NCI-H82 treated with DMSO at 0.1 percent for 48 hours (cell line): ENCODE measurements around the gene SRBD1.
A peak's percentile ranks its signal among the peaks of the same experiment; 100 is the strongest.

Experiments used
- DNase-seq: peaks from one replicate; lab custom pipeline; 2025; ENCODE audit not compliant: unreplicated experiment; lab: John Stamatoyannopoulos, UW

Gene SRBD1

DNA sequence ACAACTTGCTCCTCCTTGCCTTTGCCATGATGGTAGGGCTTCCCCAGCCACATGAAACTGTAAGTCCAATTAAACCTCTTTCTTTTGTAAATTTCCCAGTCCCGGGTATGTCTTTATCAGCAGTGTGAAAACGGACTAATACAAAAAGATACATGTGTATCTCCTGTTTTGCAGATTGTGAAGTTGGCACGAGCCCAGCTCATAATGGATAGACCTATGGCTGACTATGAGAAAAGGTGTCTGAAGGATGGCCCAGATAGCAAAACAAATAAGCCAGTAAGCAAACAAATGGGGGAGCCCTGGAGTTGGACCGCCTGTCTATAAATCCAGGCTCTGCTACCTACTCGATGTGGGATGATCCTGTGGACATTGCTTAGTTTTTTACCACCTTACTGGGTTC is 24.9 kb upstream of the SRBD1 start:
- DNase-seq: no peak

DNA sequence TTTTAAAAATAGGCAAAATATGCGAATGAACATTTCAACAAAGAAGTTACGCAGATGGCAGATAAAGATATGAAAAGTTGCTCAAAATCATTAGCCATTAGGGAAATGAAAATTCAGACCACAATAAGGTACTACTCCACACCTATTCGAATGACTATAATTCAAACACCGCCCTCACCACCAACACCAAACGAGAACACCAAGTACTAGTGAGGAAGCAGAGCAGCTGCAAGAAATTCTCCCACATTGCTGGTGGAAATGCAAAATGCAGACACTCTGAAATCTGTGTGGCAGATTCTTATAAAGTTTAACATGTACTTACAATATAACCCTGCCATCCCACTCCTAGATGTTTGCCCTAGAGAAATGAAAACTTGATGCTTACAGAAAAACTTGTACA is 23.2 kb upstream of the SRBD1 start:
- DNase-seq: no peak

DNA sequence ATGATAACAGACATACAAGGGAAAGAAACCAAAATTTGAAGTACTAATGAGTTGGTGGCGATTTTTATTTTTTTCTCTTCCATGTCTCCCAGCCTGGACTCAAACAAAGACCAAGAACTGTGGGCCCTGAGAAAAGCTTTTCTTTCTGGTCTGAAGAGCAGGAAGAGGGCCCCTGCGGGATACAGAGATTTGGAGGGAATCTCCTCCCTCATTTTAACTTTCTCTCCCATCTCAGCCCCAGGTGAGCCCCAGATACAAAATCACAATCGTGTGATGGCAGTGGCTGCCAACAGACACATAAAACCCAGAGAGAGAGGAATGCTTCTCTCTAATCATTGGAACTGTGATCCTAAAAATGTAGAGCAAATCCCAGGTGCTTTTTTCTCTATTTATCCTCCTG is 20.9 kb upstream of the SRBD1 start:
- DNase-seq: no peak

DNA sequence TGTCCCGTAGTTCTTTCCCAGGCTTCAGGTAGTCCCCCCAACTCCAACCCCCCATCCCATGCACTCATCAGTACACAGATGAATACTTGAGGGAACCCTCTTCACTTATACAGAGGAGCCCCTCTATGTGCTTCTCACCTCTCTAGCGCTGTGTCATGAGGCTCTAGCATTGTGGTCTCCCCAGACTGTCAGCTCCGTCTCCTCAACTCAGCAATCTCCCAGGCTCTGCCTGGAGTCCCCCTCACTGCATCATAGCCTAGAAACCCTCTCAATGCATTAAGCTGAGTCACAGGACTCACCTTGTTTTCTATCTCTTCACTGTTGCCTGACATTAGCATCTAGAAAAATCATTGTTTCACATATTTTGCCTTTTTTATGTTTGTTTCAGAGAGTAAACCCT is 20.3 kb upstream of the SRBD1 start:
- no peak for DNase-seq

DNA sequence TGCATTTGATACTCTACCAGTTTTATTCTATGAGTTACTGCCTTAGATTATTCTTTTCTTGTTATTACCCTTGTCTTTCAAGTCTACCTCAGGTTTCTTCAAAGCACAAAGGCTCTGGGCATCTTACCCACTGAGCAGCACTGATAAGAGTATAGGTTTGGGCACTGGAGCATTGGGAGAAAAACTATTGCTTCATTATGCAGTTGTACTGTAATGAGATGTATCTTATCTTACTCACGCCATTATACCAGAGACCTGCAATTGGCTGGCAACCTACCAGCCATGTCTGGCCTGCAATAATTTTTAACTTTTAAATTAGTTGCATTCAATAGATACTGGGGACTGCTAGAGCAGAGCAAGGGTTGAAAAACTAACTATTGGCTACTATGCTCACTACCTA is 18.9 kb upstream of the SRBD1 start:
- DNase-seq: no peak

DNA sequence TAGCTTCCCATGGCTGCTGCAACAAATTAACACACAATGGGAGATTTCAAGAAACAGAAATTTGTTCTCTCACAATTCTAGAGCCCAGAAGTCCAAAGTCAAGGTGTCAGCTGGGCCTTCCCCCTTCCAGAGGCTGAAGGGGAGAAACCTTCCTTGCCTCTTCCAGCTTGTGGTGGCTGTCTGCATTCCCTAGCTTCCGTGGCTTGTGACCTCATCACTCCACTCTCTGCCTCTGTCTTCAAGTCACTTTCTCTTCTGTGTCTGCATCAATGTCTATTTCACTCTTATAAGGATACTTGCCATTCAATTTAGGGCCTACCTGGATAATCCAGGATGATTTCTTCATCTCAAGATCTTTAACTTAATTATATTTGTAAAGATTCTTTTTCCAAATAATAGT is 16.8 kb upstream of the SRBD1 start:
- DNase-seq: no peak

DNA sequence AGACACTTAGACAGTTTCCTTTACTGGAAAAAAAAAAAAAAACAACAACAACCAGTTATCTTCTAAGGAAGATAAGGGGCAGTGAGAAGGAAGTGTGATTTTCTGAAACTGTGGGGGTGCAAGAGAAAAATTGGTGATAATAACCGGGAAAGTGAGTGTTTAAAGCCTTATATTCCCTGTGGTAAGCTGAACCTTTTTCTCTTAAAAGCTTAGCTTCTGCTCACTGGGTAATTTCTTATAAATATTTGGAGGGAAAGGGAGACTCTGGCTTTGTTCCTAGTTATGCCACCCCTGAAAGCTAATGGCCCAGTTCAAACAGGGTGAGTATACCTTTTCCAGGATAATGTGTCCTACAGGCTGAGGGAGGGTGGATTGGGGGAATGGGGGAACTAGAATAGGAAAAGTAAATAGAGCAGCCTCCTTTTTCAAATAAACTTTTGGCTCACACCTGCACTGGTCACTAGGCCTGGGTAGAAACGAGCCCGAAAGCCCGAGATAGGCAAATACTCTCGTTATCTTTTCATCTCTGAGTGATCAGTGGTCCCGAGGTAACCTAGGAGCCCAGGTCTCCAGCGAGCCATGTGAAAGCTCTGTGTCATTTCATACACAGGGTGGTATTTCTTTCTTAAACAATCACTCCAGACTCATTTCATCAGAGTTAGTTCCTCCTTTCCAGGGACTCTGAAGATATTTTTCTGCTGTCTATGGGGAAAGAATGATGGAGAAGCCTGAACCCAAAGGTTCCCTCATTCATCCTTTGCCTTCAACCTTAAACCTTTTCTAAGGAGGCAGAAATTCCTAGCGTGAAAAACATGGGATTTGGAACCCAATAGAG is 15.5 kb upstream of the SRBD1 start:
- DNase-seq: no peak

DNA sequence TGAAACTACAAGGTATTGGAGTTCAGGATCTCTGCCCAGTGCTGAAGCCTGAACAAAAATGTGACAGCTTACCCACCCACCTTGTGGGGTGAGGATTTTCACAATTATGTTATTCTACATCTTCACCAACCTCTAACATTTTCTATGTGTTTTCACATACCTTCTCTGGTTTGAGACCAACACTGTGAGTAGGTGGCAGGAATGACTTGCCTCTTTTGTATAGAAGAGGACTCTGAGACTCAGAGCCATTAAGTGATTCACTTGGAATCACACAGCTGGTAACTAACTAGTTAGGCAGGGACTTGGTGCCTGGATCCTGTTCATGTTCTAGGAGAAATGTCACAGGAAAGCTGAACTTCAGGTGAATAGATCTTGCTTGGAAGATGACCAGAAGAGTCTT is 14.8 kb upstream of the SRBD1 start:
- no peak for DNase-seq

DNA sequence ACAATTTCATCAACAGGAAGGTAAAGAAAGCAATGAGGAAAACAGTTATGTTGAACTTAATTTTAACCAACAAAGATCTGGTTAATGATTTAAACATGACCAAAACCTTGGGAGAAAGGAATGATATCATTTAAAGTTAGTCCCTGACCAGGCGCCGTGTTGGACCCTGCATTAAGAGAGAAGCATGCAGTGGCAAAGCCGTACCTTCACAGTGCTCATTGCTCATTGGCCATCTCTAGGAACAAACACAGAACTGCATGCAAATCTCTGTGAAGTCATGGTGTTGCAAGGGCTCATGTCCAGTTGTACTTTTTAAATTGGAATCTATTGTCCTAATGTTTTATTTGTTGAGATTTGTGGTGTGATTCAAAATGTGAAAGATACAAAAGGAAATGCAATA is 12.0 kb upstream of the SRBD1 start:
- no peak for DNase-seq

DNA sequence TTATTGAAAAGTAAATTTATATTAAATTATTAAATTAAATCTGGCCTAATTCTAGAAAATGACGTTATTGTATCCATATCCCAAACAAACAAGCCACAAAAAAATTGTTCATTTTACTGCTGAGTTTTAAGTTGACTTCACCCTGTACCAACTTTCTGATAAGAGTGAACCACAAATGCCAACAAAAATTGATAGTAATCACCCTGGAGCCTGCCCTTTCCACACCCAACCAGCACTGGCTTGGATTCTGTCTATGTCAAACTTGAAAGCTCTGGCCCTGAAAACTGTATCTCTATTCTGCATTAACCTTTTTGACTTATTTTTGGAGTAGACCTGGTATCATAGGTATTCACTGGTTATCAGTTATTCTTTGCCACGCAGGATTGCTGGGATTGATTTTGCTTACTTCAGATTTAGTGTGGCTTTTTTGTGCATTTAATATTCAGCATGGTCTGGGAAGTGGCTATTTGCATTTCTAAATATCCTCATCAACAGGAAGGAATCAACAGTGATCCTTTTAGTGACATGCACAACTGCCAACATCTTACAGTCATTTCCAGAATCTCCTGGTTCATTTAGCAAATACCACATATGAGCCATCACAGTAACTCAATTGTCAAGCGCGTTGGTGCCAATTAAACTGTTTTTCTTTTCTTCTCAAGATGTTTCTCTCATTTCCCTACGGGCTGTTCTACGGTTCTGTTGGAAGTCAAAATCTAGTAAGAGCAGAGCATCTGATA is 11.4 kb upstream of the SRBD1 start:
- DNase-seq: no peak

DNA sequence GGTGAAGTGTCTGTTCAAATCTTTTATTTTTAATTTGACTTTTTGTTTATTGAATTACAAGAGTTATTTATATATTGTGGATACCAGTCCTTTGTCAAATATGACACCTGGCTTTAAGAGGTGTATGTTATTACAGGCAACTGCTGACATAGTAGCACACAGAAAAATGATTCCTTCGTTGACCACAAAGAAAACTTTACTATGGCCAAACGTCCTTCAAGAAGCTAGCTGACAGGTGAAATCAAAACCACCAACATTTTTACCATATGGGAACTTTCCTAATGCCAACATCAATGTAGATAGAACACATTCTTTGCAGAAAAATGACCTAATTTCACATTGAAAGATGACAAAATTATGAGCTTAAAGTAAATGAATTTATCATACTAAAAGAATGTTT is 6.4 kb upstream of the SRBD1 start:
- no peak for DNase-seq

DNA sequence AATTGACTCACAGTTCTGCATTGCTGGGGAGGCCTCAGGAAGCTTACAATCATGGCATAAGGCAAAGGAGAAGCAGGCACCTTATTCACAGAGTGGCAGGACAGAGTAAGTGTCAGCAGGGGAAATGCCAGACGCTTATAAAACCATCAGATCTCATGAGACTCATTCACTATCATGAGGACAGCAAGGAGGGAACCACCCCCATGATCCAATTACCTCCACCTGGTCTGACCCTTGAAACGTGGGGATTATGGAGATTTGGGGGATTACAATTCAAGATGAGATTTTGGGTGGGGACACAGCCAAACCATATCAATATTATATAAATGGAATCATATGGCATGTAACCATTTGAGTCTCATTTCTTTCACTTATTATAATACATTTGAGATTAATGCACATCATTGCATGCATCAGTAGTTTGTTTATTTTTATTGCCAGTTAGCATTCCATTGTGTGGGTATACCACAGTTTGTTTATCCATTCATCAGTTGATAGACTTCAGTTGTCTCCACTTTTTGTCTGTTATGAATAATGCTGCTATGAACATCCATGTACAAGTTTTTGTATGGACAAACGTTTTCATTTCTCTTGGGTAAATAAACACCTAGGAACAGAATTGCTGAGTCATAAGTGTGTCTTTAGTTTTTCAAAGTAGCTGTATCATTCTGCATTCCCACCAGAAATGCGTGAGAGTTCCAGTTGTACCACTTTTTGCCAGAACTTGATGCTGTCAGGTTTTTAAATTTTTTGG is 5.8 kb upstream of the SRBD1 start:
- DNase-seq: peak; percentile 82

DNA sequence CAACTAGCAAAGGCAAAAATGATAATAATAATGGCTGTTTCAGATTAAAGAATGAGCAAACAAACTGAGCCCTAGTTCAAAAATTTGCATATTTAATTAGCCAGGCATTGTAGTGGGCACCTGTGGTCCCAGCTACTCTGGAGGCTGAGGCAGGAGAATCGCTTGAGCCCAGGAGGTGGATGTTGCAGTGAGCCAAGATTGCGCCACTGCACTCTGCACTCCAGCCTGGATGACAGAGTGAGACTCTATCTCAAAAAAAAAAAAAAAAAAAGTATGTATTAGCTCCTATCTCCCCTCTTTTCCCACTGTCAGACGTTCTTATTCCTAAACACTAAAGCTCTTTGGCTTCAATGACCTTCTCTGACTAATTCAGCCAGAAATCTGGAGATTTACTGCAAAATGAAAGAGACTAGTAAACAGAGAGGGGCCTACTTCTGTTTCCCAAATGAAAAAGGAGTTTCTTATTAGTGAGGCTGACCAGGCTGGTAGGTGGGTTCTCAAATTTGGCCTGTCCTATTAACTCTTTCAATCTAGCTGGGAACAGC is 3.9 kb upstream of the SRBD1 start:
- DNase-seq: no peak

DNA sequence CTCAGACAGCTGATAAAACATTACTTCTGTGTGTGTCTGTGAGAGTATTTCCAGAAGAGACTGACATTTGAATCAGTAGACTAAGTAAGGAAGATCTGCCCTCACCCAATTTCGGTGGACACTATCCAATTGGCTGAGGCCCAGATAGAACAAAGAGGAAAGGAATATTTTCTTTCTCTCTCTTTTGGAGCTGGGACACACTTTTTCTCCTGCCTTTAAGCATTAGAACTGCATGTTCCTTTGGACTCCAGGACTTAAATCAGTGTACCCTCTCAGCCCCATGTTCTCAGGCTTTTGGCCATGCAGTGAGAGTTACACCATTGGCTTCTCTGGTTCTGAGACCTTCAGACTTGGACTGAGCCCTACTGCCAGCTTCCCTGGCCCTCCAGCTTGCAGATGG is 3.3 kb upstream of the SRBD1 start:
- DNase-seq: no peak

DNA sequence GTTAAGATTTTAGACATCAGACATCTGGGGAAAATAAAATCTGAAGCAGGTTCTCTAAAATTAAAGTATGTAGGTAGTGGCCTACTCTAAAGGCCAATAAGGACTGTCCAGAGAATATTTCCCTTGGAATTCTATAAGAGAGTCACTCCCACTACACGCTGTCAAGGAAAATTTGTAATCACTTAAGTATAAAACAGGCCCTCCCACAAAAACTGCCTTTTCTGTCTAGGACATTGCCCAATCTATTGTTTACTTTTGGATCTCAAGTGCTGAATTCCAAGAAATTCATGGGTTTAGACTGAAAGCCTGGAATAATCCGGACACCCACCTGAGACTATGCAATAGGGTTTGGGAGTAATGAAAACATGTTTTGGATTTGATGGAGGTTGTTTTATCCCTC is 1.7 kb upstream of the SRBD1 start:
- DNase-seq: no peak

DNA sequence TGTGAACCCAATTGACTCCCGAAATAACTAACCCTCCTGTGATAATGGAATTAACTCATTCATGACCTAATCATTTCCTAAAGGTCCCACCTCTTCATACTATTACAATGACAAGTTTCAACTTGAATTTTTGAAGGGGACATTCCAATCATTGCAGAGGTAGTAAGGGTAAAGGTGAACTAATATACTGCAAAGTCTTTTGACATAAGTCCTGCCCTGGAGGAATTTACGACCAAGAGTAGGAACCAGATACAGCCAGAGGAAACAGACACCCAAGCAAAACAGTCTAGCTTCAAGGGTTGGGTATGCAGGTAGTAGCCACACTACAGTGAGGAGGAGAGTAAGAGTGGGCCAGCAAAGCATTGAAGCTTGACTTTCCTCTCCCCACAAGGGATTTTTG is 1.2 kb upstream of the SRBD1 start:
- DNase-seq: no peak

DNA sequence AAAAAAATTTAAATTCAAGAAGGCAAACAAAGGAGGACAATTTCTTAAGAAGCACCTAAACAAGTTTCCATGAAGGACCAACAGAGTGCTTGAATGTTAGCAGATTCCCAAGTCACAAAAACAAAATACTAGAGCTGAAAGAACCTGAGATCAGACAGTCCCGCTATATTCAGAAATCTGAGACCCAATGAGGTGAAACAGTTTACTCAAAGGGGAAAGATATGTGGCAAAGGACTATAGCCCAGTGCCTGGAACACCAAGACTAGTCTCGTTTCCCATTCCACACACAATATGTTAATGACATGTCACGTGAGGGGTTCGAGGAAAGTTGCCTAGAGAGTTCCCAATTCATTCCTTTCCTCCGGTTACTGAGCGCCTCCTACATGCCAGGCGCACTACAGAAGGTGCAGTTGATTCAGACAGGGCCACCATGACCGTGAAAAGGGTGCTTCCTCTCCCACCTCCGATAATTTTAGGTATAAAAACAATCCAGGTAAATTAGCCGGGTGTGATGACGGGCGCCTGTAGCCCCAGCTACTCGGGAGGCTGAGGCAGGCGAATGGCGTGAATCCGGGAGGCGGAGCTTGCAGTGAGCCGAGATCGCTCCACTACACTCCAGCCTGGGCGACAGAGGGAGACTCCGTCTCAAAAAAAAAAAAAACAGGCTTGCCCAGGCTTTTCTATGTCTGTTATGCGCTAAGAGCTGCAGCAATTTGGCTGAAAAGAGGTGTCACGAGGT is 617 bp downstream of the SRBD1 start:
- DNase-seq: peak; percentile 63

DNA sequence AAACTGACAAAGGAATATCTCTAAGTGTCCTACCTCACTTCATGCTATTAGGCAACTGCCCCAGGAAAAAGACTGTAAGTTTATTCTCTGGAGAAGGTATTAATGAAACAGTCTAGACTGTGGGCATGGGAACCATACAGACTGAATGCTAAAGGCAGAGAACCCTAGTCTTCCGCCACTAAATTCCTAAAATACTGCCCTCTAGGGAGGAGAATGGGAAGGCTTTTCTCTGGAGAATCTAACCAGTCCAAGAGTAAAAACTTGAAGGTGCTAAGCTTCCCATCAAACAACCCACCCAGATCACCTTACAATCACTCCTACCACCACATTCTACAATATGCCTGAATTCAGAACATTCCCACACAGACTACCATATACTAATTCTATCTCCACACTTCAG is 3.4 kb downstream of the SRBD1 start:
- peak; percentile 36 for DNase-seq

DNA sequence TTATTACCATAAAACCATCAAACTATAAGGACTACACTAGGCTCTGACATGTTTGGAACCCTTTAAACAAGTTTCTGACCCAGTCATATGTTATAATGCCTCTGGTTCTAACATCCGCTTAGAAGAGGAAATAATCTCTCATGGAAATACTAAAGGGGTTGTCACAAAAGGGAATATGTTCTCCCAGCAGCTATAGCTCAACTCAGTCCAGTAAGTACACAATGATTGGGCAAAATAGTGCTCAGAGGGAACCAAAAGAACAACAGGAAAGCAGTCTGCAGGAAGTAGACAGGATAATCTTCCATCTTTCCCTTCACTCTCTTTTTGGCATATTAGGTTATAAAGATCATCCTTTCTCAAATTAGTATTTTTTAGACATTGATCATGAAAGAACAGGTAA is 4.3 kb downstream of the SRBD1 start:
- DNase-seq: no peak

DNA sequence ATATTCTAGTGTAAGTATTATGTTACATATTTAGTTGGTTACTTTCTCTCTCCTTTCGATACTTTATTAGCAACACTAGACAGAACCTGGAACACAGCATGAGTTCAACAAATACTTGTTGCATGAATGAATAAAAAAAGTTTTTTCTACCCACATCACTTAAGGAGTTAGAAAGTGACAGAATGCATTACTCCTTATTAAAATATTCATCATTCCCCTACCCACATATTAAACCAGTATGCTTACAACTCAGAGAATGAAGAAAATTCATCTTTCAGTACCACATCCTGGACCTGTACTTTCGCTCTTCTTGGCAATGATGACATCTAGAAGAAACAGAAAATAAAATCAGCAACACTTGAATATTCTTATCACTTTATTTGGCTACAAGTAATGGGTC is 6.0 kb downstream of the SRBD1 start:
- no peak for DNase-seq

DNA sequence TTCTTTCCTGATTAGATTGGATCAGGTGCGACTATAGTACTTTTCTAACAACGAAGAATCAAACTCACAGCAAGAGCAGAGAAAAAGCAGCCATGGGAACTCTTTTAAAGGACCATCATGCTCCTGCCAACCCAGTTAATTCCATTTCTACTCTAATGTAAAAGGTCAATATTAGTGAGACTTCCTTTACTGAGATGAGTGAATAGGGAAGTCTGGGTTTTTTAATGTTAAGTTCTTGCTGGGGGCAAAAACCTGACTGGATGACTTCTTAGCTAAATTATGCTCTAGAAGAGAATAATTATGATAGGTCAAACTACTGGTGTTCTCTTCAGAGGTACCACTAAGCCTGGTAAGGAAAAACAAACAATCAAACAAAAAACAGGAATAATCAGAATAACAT is 8.4 kb downstream of the SRBD1 start:
- DNase-seq: no peak
